NT2/D1 (cell line): ENCODE measurements around the gene SGSM1.
"Not testable (repeated sequence)": the region's sequence is repeated elsewhere in the genome, so short reads cannot be mapped to it uniquely, and the experiment has no call there.

Experiments
- SUZ12 ChIP-seq: IDR thresholded peaks from 2 replicates; pipeline ENCODE4 v1.6.1; 2011; ENCODE audit not compliant: insufficient read length, insufficient read depth; ENCODE audit errors: extremely low read depth
- YY1 ChIP-seq: IDR thresholded peaks from 2 replicates; pipeline ENCODE4 v1.6.1; 2011; ENCODE audit not compliant: insufficient read length, insufficient read depth
- ZNF274 ChIP-seq: IDR thresholded peaks from 2 replicates; pipeline ENCODE4 v1.6.1; 2011; ENCODE audit warnings: mild to moderate bottlenecking, low read depth, low read length

DNA sequence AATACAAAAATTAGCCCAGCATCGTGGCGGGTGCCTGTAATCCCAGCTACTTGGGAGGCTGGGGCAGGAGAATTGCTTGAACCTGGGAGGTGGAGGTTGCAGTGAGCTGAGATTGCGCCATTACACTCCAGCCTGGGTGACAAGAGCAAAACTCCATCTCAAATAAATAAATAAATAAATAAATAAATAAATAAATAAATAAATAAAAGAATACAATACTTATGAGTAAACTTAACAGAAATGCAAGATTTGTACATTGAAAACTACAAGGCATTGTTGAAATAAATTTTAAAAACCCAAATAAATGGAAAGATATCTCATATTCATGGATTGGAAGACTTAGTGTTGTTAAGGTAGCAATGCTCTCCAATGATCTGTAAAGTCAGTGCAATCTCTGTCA lies 101.1 kb downstream of the SGSM1 start:
- TF ChIP-seq YY1, SUZ12, ZNF274: not testable (repeated sequence)
